SK-N-MC (cell line): Measurements from ENCODE around the gene RNF115.

Experiments used
- DNase-seq: peaks from one replicate; pipeline ENCODE4 v3.0.0-alpha.2; 2011; ENCODE audit warnings: low read depth, low spot score
- H3K27ac ChIP-seq: fragments of 200-600 bp; sonication (generic); 2 replicates; pipeline ENCODE4 v1.5.1; 2016; ENCODE audit warnings: mixed run types
- H3K36me3 ChIP-seq: fragments of 200-600 bp; sonication (generic); 2 replicates; pipeline ENCODE4 v1.6.1; 2017; ENCODE audit warnings: antibody characterized with exemption, low read length, mixed read lengths; ENCODE audit not compliant: insufficient read depth
- H3K4me3 ChIP-seq: fragments of 200-600 bp; sonication (generic); 2 replicates; pipeline ENCODE4 v1.5.1; 2016
- H3K9ac ChIP-seq: fragments of 200-600 bp; sonication (generic); 2 replicates; pipeline ENCODE4 v1.8.0; 2017; ENCODE audit warnings: mixed run types, mixed read lengths; ENCODE audit not compliant: insufficient read length
- H3K9me3 ChIP-seq: fragments of 200-600 bp; sonication (generic); 2 replicates; pipeline ENCODE4 v1.6.1; 2017; ENCODE audit warnings: low read depth, mild to moderate bottlenecking, antibody characterized with exemption, low read length, moderate library complexity, mixed read lengths
- EZH2 ChIP-seq: fragments of 200-600 bp; sonication (generic); IDR thresholded peaks from one replicate; pipeline ENCODE4 v1.6.1; 2017; ENCODE audit warnings: antibody characterized with exemption
- FOXP2 ChIP-seq: optimal IDR thresholded peaks from 2 replicates; pipeline ENCODE3; 2011; ENCODE audit warnings: mild to moderate bottlenecking, moderate library complexity; ENCODE audit not compliant: insufficient read depth; ENCODE audit errors: extremely low read length, control extremely low read depth
- POLR2AphosphoS5 ChIP-seq: IDR thresholded peaks from 2 replicates; pipeline ENCODE4 v1.6.1; 2012; ENCODE audit warnings: mild to moderate bottlenecking, low read depth, low read length, borderline replicate concordance

RNF115 gene

DNA sequence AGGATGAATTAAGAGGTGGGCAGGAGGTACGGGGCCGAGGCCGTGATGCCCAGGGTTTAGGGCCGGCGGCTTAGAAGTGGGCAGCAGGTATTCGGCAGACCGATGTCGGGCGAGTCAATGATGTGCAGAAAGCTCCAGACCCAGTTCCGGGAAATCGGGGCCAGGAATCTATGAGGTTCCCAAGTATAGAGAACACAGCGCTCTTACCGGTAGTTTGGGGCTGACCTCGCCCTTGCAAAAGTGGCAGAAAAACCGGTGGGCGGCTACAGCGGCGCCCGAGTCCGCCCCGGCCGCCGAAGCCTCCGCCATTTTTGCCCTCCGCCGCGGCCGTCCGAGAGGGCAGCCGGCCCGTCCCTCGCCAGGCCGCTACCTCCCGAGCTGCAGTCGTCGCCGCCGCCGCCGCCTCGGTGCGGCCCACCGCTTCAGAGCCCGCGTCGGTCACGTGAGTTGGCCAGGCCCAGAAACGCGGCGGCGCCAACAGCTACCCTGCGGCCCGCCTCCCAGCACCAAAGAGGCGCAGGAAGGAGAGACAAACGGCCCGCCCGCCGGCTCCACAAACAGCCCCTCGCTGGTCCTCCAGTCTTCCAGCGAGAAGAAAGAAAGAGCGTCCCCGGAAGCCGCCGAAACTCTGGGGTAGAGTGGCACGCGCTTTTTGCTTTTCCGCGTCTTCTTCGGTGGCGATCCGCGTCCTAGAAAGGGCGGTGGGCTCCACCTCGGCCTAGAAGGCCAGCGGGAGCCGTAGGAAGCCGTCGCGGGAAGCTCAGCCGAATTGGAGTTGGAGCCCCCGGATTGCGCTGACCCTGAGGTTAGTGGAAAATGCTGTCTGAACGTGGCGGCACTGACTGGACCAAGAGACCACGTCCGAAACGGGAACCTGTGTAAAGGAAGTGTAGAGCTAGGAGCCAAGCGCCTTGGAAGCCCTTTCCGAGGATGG, at the start of gene RNF115, which contains the start of gene POLR3C:
TSS of gene RNF115 (minus strand) at position 531 of the 934 bp plus-strand sequence. CDS start at position 309, 222 bp downstream.
TSS of gene POLR3C (plus strand) at position 636 of the 934 bp plus-strand sequence. CDS start 1,577 bp downstream, outside the sequence.
- Histone ChIP-seq H3K27ac (peak within 1 kb of the TSS; percentile 76), H3K4me3 (peak within 1 kb of the TSS; percentile 97), H3K9ac (peak within 1 kb of the TSS; percentile 97), H3K36me3 (peaks cover 32% of the 10 kb centered on the region), H3K9me3 (no peaks in the 10 kb centered on the region)
- peak; percentile 50 for DNase-seq
- TF ChIP-seq POLR2AphosphoS5: peak; percentile 91
- TF ChIP-seq EZH2: no peak
- no peak for TF ChIP-seq FOXP2

DNA sequence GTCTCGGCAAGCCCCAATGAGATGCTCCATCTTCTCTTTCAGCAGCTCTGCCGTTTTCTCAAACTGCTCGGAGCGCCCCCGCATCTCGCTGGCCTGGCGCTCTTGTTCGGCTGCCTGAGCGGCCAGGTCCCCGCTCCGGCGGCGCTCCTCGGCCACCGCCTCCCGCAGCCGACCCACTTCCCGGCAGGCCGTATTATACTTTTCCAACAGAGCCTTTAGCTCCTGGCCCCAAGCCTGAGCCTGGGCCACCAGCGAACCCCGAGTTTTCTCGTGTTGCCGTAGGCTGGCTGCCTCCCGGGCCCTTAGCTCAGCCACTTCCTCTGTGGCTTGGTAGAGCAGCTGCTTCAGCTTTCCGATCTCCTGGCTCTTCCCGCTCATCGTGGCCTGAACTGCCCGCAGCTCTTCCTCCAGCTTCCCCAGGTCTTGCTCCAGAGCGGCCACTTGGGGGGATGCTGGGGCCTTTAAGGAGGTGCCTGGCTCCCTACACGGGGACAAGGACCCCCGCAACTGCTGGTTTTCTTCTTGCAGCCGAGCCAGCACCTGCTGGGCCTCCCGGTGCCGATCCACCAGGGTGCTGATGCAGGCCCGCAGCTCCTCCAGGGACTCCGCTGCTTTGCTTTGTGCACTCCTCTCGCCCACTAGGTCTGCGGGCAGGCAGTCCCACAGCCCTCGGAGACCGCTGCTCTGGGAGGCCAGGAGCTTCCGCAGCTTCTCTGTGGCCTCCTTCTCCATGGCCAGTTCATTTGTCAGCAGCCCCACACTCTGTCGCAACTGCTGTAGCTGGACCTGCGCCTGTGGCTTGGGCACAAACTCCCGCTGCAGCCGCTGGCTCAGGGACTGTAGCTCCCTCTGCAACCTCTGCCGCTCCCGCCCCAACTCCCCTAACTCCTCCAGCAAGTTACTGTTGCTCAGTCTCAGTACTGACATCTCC, 48.4 kb upstream of the RNF115 start:
- H3K4me3 ChIP-seq: no peak overlapping the region
- DNase-seq: no peak

DNA sequence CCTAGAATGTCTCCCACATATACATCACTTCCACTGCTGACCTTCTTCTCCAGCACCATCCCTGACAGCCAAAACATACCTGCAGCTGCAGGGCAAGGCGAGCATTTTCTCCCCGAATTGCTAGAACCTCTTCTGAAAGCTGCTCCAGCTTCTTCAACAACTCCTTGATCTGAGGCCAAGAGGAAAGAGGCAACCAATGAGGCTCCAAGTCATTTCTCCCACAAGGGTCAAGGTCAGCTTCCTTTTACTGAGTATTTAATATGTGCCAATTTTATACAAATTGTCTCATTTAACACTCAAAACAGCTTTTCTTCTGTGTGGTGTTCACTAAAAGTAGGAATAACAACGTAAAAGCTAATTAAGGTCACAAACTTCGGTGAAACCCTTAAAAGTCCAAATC, 44.3 kb upstream of the RNF115 start:
- TF ChIP-seq POLR2AphosphoS5: no peak

More for the DNA sequence above, 48.4 kb upstream of the RNF115 start:
- Histone ChIP-seq H3K9ac (no peak overlapping the region), H3K27ac (no peak overlapping the region), H3K36me3 (no peaks in the 10 kb centered on the region), H3K9me3 (no peaks in the 10 kb centered on the region)
- TF ChIP-seq POLR2AphosphoS5 (no peak), FOXP2 (no peak), EZH2 (no peak)

DNA sequence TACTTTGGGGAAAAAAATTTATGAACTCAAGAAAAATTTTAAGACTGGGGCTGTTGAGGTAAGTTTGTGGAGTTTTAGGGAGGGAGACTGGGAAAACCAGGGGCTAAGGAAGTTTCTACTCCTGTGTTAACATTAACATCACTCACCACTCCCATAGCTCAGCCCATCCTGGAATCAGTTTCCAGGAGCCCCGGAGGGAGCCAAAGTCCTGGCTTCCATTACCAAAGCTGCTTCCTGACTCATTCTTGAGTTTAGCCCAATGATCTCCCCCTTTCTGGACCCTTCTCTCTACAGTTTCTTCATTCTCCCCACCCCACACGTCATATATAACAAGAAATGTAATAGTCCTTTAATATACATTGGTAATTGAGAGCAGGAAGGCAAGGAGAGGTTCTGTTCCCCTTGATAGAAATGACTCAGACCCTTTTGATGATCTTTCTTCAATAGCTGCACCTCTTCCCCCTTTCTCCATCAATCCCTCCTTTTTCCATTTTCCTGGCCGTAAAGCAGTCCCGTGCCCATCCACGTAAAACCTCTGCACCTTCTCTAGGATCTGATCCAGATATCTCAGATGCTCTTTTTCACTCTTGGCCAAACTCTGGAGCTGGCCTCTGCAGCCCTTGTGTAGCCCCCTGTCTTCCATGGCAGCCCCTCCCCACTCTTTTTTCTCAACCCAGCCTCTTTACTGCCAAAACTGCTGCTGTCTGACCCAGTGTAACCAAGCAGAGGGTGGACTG, 39.6 kb upstream of the RNF115 start:
- no peak for DNase-seq
- no peak overlapping the region for H3K27ac ChIP-seq
- H3K4me3 ChIP-seq: no peak overlapping the region
- H3K9ac ChIP-seq: no peak overlapping the region
- H3K36me3 ChIP-seq: no peaks in the 10 kb centered on the region
- H3K9me3 ChIP-seq: no peaks in the 10 kb centered on the region
- TF ChIP-seq POLR2AphosphoS5 (no peak), EZH2 (no peak), FOXP2 (no peak)

More for the DNA sequence above, 44.3 kb upstream of the RNF115 start:
- H3K36me3 ChIP-seq: no peaks in the 10 kb centered on the region
- H3K9me3 ChIP-seq: no peaks in the 10 kb centered on the region
- no peak overlapping the region for H3K9ac ChIP-seq
- no peak overlapping the region for H3K4me3 ChIP-seq
- H3K27ac ChIP-seq: no peak overlapping the region
- DNase-seq: no peak

DNA sequence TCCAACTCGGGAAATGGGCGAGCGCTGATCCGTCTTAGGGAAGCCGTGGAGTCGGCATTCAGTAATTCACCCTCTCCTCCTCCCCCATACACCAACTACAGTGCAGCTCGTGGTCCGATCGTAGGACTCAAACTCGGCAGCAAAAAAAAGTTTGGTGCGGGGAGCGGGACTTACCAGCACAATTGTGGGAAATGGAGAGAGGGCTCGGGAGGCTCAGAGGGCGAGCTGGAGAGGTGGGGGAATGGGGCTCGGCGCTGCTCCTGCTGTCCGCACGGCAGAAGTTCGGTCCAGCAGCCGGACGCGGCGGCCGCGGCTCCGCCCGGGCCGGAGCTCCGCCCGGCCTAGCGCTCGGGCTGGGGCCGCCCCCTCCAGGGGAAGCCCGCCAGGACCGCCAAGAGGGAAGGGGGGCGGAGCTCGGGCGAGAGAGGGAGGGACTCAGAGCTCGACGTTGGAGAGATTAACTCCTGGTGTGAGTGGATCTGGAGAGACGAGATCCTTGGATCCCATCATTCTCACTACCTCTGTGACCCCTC, 35.7 kb upstream of the RNF115 start:
- Histone ChIP-seq H3K36me3 (peaks cover 14% of the 10 kb centered on the region; the same call in 1 of the 2 replicates), H3K9me3 (no peaks in the 10 kb centered on the region), H3K4me3 (peak overlapping the region; percentile 94), H3K27ac (peak overlapping the region; percentile 49; the same call in 1 of the 2 replicates), H3K9ac (peak overlapping the region; percentile 61)
- no peak for DNase-seq
- no peak; the same call in 1 of the 2 replicates for TF ChIP-seq POLR2AphosphoS5
- no peak for TF ChIP-seq EZH2
- no peak for TF ChIP-seq FOXP2

DNA sequence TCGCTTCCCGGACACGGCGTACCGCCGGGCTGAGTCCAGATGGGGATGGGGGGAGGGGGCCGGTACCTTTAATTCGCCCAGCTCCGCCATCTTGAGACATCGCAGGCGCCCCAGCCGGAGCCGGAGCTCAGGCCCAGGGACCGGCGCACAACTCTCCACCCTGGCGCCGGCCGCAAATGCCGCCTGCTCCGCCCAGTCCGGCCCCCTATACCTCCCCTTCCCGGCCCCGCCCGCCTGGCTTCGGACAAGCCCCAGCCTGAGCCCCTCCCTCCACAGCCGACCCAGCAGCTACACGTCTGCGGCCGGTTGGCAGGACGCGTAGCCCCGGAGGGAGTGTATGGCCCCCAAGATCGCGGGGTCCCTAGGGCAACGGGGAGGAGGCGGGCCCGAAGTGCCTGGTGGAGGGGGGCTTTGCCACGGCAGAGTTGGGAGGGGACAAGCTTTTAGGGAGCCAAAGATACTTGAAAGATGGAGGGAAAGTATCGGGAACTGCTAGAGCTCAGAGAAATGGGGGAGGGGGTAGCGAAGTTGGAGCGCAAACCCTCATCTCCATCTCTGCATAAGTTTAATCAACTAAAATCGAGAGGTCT, 35.1 kb upstream of the RNF115 start, which contains the start of gene PIAS3:
TSS of gene PIAS3 (minus strand) at position 181 of the 590 bp plus-strand sequence. CDS start at position 90, 91 bp downstream.
- H3K9me3 ChIP-seq: no peaks in the 10 kb centered on the region
- peak within 1 kb of the TSS; percentile 49; the same call in 1 of the 2 replicates for H3K27ac ChIP-seq
- H3K9ac ChIP-seq: peak within 1 kb of the TSS; percentile 62
- DNase-seq: no peak
- peak within 1 kb of the TSS; percentile 94 for H3K4me3 ChIP-seq
- TF ChIP-seq POLR2AphosphoS5 (peak; percentile 59; the same call in 1 of the 2 replicates), FOXP2 (no peak), EZH2 (no peak)
- peaks cover 15% of the 10 kb centered on the region; the same call in 1 of the 2 replicates for H3K36me3 ChIP-seq
